Esophagus muscularis mucosa (tissue), 4 donors: ENCODE measurements around the gene TMEM132A. TPM values are rescaled to one million over a fixed set of nuclear protein-coding genes. Genes with fewer than 3 reads are reported as not detected.

Experiments
- DNase-seq: peaks from one replicate; pipeline ENCODE4 v3.0.0-alpha.2; 2017; ENCODE audit errors: extremely low spot score
- H3K27ac ChIP-seq, 4 donors: fragments of 200-600 bp; sonication (generic); replicated peaks in 1 of 4; 1 replicate in 3 of 4; 2 replicates in 1 of 4; pipeline ENCODE4 v1.5.1; 2016 to 2019; ENCODE audit warnings: mild to moderate bottlenecking in 1 of 4
- H3K27me3 ChIP-seq, 4 donors: fragments of 200-600 bp; sonication (generic); one replicate each; pipeline versions ENCODE4 v1.5.1 to v1.6.0; 2016 to 2019
- H3K36me3 ChIP-seq, 4 donors: fragments of 200-600 bp; sonication (generic); one replicate each; pipeline ENCODE4 v1.5.1; 2016 to 2019
- H3K4me1 ChIP-seq, 4 donors: fragments of 200-600 bp; sonication (generic); one replicate each; pipeline ENCODE4 v1.5.1; 2016 to 2019
- H3K4me3 ChIP-seq, 4 donors: fragments of 200-600 bp; sonication (generic); 1 replicate in 2 of 4; 2 replicates in 2 of 4; pipeline ENCODE4 v1.5.1; 2016 to 2019; ENCODE audit warnings: mild to moderate bottlenecking in 4 of 4, moderate library complexity in 1 of 4
- H3K9me3 ChIP-seq, 4 donors: fragments of 200-600 bp; sonication (generic); 1 replicate in 3 of 4; 2 replicates in 1 of 4; pipeline ENCODE4 v1.5.1; 2016 to 2019
- EP300 ChIP-seq: sonication (generic); formaldehyde crosslinking; IDR thresholded peaks from one replicate; pipeline ENCODE4 v1.6.1; 2017; ENCODE audit warnings: antibody characterized with exemption
- POLR2A ChIP-seq: fragments of 450-650 bp; IDR thresholded peaks from one replicate; pipeline ENCODE4 v1.6.1; 2017; ENCODE audit warnings: antibody characterized with exemption, moderate library complexity, mild to moderate bottlenecking, low read depth
- POLR2AphosphoS5 ChIP-seq, 2 donors: sonication (generic); formaldehyde crosslinking; IDR thresholded peaks; one replicate each; pipeline ENCODE4 v1.6.1; 2017; ENCODE audit warnings: antibody characterized with exemption in 2 of 2
- WGBS: methylation state at CpG from one replicate; pipeline ENCODE4 v1.1.5; 2018; 5-methylcytosine and 5-hydroxymethylcytosine counted together
- intact Hi-C: fragments of 100-400 bp; cut with DNase I; formaldehyde crosslinking; loops from one replicate; pipeline ENCODE4 v1.15.1; 2023
- total RNA-seq, 4 donors: library from RNA; depleted of rRNA; stranded (reverse); fragments of >200 nt; gene quantifications; one replicate each; pipeline versions ENCODE4 v1.1.0 to v1.2.1, GENCODE V29; 2016
- TF ChIP-seq, protein P1 (sequence below), 3 experiments: fragments of 200-600 bp in 2 of 3; fragments of 450-650 bp in 1 of 3; sonication (generic) in 2 of 3; IDR thresholded peaks; one replicate each; pipeline ENCODE4 v1.5.1; 2017 to 2019; ENCODE audit warnings: antibody characterized with exemption in 3 of 3, mild to moderate bottlenecking in 2 of 3, moderate library complexity in 1 of 3

Gene TMEM132A
- total RNA-seq, 4 donors from 2014 or later, result 2.9 to 9.3 (median 6.8) TPM

- intact Hi-C loops, result no loop called here
- DNase-seq, result no peak
- Histone ChIP-seq H3K9me3 (no peaks in the 10 kb centered on the region), H3K4me3 (no peak overlapping the region), H3K27ac (no peak overlapping the region), H3K4me1 (peaks cover 1 to 3% (median 3%) of the 10 kb centered on the region in 4 donors), H3K36me3 (peaks cover 0 to 5% (median 3%) of the 10 kb centered on the region in 4 donors), H3K27me3 (peaks cover 0 to 17% (median 0%) of the 10 kb centered on the region in 4 donors)
- 93% methylated on average over 4 of the region's 4 CpGs for WGBS
- TF ChIP-seq POLR2A, result no peak
- TF ChIP-seq, protein P1, sequence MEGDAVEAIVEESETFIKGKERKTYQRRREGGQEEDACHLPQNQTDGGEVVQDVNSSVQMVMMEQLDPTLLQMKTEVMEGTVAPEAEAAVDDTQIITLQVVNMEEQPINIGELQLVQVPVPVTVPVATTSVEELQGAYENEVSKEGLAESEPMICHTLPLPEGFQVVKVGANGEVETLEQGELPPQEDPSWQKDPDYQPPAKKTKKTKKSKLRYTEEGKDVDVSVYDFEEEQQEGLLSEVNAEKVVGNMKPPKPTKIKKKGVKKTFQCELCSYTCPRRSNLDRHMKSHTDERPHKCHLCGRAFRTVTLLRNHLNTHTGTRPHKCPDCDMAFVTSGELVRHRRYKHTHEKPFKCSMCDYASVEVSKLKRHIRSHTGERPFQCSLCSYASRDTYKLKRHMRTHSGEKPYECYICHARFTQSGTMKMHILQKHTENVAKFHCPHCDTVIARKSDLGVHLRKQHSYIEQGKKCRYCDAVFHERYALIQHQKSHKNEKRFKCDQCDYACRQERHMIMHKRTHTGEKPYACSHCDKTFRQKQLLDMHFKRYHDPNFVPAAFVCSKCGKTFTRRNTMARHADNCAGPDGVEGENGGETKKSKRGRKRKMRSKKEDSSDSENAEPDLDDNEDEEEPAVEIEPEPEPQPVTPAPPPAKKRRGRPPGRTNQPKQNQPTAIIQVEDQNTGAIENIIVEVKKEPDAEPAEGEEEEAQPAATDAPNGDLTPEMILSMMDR (IDR thresholded peaks at IDR 0.05), result no peak
- no peak for TF ChIP-seq EP300
- TF ChIP-seq POLR2AphosphoS5 (IDR thresholded peaks at IDR 0.05), result no peak
Measured at GRCh38 chr11:60930394-60930793, 6.1 kb downstream of the TMEM132A start.

DNA sequence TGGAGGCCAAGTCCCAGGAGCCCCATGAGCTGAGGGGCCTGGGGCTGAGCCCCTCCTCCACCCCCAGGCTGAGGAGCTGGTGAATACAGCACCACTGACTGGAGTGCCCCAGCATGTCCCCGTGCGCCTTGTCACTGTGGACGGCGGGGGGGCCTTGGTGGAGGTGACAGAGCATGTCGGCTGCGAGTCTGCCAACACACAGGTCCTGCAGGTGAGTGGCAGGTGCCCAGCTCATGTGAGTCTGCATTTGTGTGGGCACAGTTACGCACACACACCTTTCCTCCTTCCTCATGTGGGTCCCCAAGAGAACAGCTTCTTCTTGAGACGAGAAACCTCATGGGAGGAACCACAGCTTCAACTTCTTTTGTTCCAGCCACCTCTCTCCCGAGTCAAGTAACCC is 7.7 kb downstream of the TMEM132A start:
- intact Hi-C loops, result no loop called here
- WGBS, result 88% methylated on average over 9 of the region's 9 CpGs
- peaks cover 5 to 11% (median 6%) of the 10 kb centered on the region in 4 donors for H3K4me1 ChIP-seq
- peaks cover 0 to 9% (median 0%) of the 10 kb centered on the region in 4 donors for H3K27me3 ChIP-seq
- peaks cover 0 to 12% (median 9%) of the 10 kb centered on the region in 4 donors for H3K36me3 ChIP-seq
- H3K4me3 ChIP-seq, result no peak overlapping the region
- H3K9me3 ChIP-seq, result no peaks in the 10 kb centered on the region
- TF ChIP-seq EP300 (no peak), POLR2AphosphoS5 (IDR thresholded peaks at IDR 0.05) (no peak), POLR2A (no peak)
- TF ChIP-seq, protein P1 (IDR thresholded peaks at IDR 0.05), result no peak
- H3K27ac ChIP-seq, result no peak overlapping the region
- DNase-seq, result no peak

DNA sequence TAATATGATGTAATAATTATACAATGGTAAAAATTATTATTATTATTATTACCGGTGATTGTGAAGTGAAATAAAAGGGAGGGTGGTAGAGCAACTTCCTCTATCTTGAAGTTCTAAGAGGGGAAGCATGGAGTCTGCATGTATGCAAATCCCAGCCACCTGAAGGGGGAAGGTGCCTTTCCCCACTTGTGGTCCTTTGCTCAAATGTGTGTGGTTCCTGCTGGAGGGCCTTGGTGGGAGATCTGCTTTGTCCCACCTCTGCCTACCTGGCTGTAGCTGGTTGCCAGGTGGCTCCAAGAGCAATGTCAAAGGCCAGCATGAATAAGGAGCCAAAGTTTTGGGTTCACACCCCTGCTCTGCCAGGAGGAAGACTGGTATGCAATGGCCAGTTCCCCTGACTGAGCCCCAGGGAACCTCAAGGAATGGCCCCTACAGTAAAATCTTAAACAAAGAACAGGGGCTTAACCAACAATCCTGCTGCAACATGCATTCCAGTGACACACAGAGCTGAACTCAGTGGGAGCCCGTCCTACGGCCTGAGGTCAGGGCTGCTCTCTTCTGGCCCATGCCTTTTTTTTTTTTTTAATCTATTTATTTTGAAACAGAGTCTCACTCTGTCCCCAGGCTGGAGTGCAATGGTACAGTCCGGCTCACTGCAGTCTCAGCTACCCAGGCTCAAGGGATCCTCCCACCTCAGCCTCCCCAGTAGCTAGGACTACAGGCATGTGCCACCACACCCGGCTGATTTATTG is 8.5 kb downstream of the TMEM132A start:
- Histone ChIP-seq H3K27me3 (peaks cover 0 to 5% (median 0%) of the 10 kb centered on the region in 4 donors), H3K36me3 (peaks cover 0 to 14% (median 12%) of the 10 kb centered on the region in 4 donors), H3K27ac (no peak overlapping the region), H3K9me3 (no peaks in the 10 kb centered on the region), H3K4me1 (peaks cover 7 to 13% (median 10%) of the 10 kb centered on the region in 4 donors), H3K4me3 (no peak overlapping the region)
- TF ChIP-seq, protein P1 (IDR thresholded peaks at IDR 0.05), result no peak
- TF ChIP-seq EP300 (no peak), POLR2A (no peak)
- no peak for DNase-seq
- 81% methylated on average over 5 of the region's 5 CpGs for WGBS
- intact Hi-C loops, result no loop called here

- WGBS, result 95% methylated on average over 29 of the region's 37 CpGs
- intact Hi-C loops, result no loop called here
- Histone ChIP-seq H3K4me1 (peaks cover 7 to 13% (median 10%) of the 10 kb centered on the region in 4 donors), H3K36me3 (peaks cover 0 to 21% (median 19%) of the 10 kb centered on the region in 4 donors), H3K27me3 (peaks cover 0 to 5% (median 0%) of the 10 kb centered on the region in 4 donors), H3K4me3 (no peak overlapping the region), H3K27ac (no peak overlapping the region), H3K9me3 (no peaks in the 10 kb centered on the region)
- TF ChIP-seq POLR2A, result no peak
- peak in 1 of 2 donors; percentile 2 for TF ChIP-seq POLR2AphosphoS5 (IDR thresholded peaks at IDR 0.05)
- TF ChIP-seq EP300, result no peak
- TF ChIP-seq, protein P1 (IDR thresholded peaks at IDR 0.05), result no peak
- DNase-seq, result no peak
Measured at GRCh38 chr11:60933416-60934123, 9.3 kb downstream of the TMEM132A start.
